Fibroblast of villous mesenchyme (primary cell): ENCODE measurements around the gene FSIP1. TPM values are rescaled to one million over a fixed set of nuclear protein-coding genes. Genes with fewer than 3 reads are reported as not detected.

Experiments
- DNase-seq: peaks from one replicate; pipeline ENCODE4 v3.0.0-alpha.2; 2010; ENCODE audit warnings: low read depth
- H3K4me3 ChIP-seq: 2 replicates; pipeline ENCODE4 v1.5.1; 2011; ENCODE audit warnings: low read depth, mild to moderate bottlenecking, low read length
- CTCF ChIP-seq: IDR thresholded peaks from 2 replicates; pipeline ENCODE4 v1.5.1; 2012; ENCODE audit warnings: low read depth, mild to moderate bottlenecking, low read length; ENCODE audit not compliant: insufficient read depth
- total RNA-seq: library from RNA; depleted of rRNA; stranded (reverse); fragments of >200 nt; gene quantifications from 2 replicates; pipeline ENCODE4 v1.2.3, GENCODE V29; 2012

Gene FSIP1
- total RNA-seq, 1 donor, result 2.6 TPM

GRCh38 chr15:39593071-39593655 lies 189.5 kb downstream of the FSIP1 start:
- peak; percentile 19 for DNase-seq
- TF ChIP-seq CTCF, result no peak
- no peak overlapping the region for H3K4me3 ChIP-seq

GRCh38 chr15:39592500-39592899 lies 190.1 kb downstream of the FSIP1 start:
- no peak for TF ChIP-seq CTCF
- no peak overlapping the region for H3K4me3 ChIP-seq
- DNase-seq, result peak; percentile 37

- H3K4me3 ChIP-seq, result no peak overlapping the region
- no peak for TF ChIP-seq CTCF
- DNase-seq, result peak; percentile 30
Observed at GRCh38 chr15:39591896-39592315, 190.7 kb downstream of the FSIP1 start.

- peak; percentile 34 for DNase-seq
Observed at GRCh38 chr15:39591141-39591895, 191.3 kb downstream of the FSIP1 start.

GRCh38 chr15:39589815-39590644 lies 192.6 kb downstream of the FSIP1 start:
- DNase-seq, result peak; percentile 16
- TF ChIP-seq CTCF, result no peak
- H3K4me3 ChIP-seq, result no peak overlapping the region

More at GRCh38 chr15:39591141-39591895, 191.3 kb downstream of the FSIP1 start:
- H3K4me3 ChIP-seq, result no peak overlapping the region
- TF ChIP-seq CTCF, result no peak

GRCh38 chr15:39589193-39589814 lies 193.3 kb downstream of the FSIP1 start:
- no peak overlapping the region for H3K4me3 ChIP-seq
- peak; percentile 25 for DNase-seq
- TF ChIP-seq CTCF, result no peak
